Tibial nerve (tissue), 4 donors: Measurements from ENCODE around the gene KBTBD2. TPM values are rescaled to one million over a fixed set of nuclear protein-coding genes. Genes with fewer than 3 reads are reported as not detected.
"Not testable (repeated sequence)": the region's sequence is repeated elsewhere in the genome, so short reads cannot be mapped to it uniquely, and the experiment has no call there.

Experiments
- DNase-seq, 2 donors: peaks; one replicate each; pipeline ENCODE4 v3.0.0-alpha.2; 2019; ENCODE audit warnings: low spot score in 2 of 2
- H3K27ac ChIP-seq, 4 donors: fragments of 200-600 bp; sonication (generic) in 3 of 4; one replicate each; pipeline ENCODE4 v1.5.1; 2017 to 2019; ENCODE audit warnings: mild to moderate bottlenecking in 1 of 4
- H3K27me3 ChIP-seq, 2 donors: fragments of 200-600 bp; sonication (generic) in 1 of 2; one replicate each; pipeline versions ENCODE4 v1.5.1 to v1.6.0; 2017 to 2019
- H3K36me3 ChIP-seq, 3 donors: fragments of 200-600 bp; sonication (generic); one replicate each; pipeline ENCODE4 v1.5.1; 2018 to 2019
- H3K4me1 ChIP-seq, 4 donors: fragments of 200-600 bp; sonication (generic) in 3 of 4; one replicate each; pipeline ENCODE4 v1.5.1; 2017 to 2019
- H3K4me3 ChIP-seq, 4 donors: fragments of 200-600 bp; sonication (generic) in 3 of 4; one replicate each; pipeline ENCODE4 v1.5.1; 2017 to 2019; ENCODE audit warnings: mild to moderate bottlenecking in 1 of 4, moderate library complexity in 1 of 4
- H3K9me3 ChIP-seq, 4 donors: fragments of 200-600 bp; sonication (generic) in 3 of 4; one replicate each; pipeline ENCODE4 v1.5.1; 2017 to 2019
- EP300 ChIP-seq, 2 donors: sonication (generic); formaldehyde crosslinking; IDR thresholded peaks; one replicate each; pipeline ENCODE4 v1.6.1; 2017; ENCODE audit warnings: antibody characterized with exemption in 2 of 2, mild to moderate bottlenecking in 1 of 2
- POLR2A ChIP-seq, 2 donors: fragments of 450-650 bp; IDR thresholded peaks; one replicate each; pipeline ENCODE4 v1.6.1; 2017; ENCODE audit warnings: antibody characterized with exemption in 2 of 2, mild to moderate bottlenecking in 2 of 2, moderate library complexity in 2 of 2
- WGBS, 2 donors: methylation state at CpG; one replicate each; pipeline ENCODE4 v1.1.5; 2018; 5-methylcytosine and 5-hydroxymethylcytosine counted together
- total RNA-seq, 4 donors: library from RNA; depleted of rRNA; stranded (reverse); fragments of >200 nt; gene quantifications; one replicate each; pipeline ENCODE4 v1.1.0, GENCODE V29; 2016
- TF ChIP-seq, protein P1 (sequence below), 5 experiments: fragments of 200-600 bp in 3 of 5; fragments of 450-650 bp in 2 of 5; sonication (generic) in 3 of 5; IDR thresholded peaks; one replicate each; pipeline ENCODE4 v1.5.1; 2016 to 2019; ENCODE audit warnings: antibody characterized with exemption in 5 of 5, mild to moderate bottlenecking in 3 of 5, moderate library complexity in 2 of 5

KBTBD2 gene
- total RNA-seq, 4 donors from 2014 or later: 29.1 to 46.7 (median 42.7) TPM

DNA sequence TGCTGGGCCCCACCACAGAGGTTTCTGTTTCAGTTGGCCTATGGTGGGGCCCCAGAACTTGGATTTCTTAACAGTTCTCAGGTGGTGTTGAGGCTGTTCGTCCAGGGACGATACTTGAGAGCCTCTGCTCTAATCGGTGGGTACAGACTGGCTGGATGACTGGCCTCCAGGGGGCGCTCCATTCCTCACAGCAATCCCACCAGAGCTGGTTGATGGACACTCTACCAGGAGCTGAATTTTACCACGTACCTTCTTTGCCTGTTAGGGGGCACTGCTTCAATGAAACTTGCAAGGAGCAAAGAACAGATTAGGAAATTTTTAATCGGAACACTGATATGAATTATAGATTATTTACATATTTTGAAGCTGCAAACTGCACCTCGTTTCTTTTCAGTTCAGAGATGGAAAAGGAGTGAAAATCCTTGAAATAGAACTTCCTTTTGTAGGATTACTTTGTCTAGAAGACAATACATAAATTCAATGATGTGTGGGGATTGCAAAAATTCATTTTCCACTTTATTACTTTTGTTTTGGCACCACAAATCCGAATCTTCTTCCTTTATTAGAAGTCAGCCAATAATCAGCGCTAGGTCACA lies 44.8 kb downstream of the KBTBD2 start:
- no peaks in the 10 kb centered on the region for H3K27me3 ChIP-seq
- peaks cover 0 to 10% (median 0%) of the 10 kb centered on the region in 4 donors for H3K4me1 ChIP-seq
- 18 to 25% methylated on average over 9 of the region's 9 CpGs for WGBS, 2 donors
- H3K36me3 ChIP-seq: no peaks in the 10 kb centered on the region
- DNase-seq: peak; percentile 92 to 96
- peak overlapping the region in 1 of 4 donors; percentile 3 for H3K4me3 ChIP-seq
- TF ChIP-seq POLR2A (IDR thresholded peaks at IDR 0.05) (no peak), EP300 (IDR thresholded peaks at IDR 0.05) (peak in 1 of 2 donors; percentile 60)
- TF ChIP-seq, protein P1, sequence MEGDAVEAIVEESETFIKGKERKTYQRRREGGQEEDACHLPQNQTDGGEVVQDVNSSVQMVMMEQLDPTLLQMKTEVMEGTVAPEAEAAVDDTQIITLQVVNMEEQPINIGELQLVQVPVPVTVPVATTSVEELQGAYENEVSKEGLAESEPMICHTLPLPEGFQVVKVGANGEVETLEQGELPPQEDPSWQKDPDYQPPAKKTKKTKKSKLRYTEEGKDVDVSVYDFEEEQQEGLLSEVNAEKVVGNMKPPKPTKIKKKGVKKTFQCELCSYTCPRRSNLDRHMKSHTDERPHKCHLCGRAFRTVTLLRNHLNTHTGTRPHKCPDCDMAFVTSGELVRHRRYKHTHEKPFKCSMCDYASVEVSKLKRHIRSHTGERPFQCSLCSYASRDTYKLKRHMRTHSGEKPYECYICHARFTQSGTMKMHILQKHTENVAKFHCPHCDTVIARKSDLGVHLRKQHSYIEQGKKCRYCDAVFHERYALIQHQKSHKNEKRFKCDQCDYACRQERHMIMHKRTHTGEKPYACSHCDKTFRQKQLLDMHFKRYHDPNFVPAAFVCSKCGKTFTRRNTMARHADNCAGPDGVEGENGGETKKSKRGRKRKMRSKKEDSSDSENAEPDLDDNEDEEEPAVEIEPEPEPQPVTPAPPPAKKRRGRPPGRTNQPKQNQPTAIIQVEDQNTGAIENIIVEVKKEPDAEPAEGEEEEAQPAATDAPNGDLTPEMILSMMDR (IDR thresholded peaks at IDR 0.05): peak; percentile 84 to 93 (median 88)
- H3K27ac ChIP-seq: no peak overlapping the region
- H3K9me3 ChIP-seq: no peaks in the 10 kb centered on the region

DNA sequence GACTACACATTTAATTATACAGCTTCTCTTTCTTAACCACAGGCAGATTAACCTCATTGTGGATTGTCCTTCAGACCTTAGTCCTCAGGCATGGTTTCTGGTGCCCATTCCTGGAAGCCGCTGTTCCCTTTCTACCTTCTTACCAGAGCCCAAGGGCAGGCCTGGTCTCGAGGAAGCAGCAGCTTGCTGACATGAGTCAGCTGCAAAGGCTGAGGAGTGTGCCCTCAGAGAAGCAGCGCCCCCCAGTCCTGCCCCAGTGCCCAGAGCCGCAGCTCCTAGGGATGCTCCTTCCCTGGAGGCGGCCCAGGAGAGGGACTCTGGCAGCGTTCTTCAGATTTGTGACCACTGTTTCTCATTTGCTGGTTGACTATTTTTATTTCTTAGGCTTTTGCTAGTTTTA lies 46.8 kb downstream of the KBTBD2 start:
- H3K27me3 ChIP-seq, H3K36me3 ChIP-seq, H3K4me1 ChIP-seq, H3K4me3 ChIP-seq, H3K27ac ChIP-seq, DNase-seq, H3K9me3 ChIP-seq: not testable (repeated sequence)
- WGBS, 2 donors: 81 to 84% methylated on average over 6 of the region's 6 CpGs

DNA sequence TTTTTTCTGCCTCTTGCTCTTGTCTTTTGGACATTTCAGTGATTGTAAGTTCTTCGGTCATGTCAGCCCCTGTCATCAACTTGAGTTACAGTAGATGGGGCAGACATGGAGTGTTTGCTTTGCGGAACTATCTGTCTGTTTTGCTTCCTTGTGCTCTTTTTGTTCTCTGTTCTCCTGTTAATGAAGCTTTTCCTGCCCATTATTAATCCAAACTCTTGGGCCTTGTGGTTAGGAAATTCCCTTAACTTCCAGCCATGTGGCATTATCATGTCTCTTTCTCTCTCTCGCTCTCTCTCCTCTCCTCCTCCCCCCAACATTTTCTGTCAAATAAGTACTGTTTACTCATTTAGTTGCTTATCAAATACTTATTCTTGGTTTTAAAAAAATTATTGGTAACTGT lies 47.8 kb downstream of the KBTBD2 start:
- not testable (repeated sequence) for H3K9me3 ChIP-seq, H3K4me1 ChIP-seq, H3K4me3 ChIP-seq, H3K27me3 ChIP-seq, DNase-seq, H3K27ac ChIP-seq, H3K36me3 ChIP-seq
- 73 to 82% methylated on average over 3 of the region's 3 CpGs for whole genome bisulfite sequencing, 2 donors

DNA sequence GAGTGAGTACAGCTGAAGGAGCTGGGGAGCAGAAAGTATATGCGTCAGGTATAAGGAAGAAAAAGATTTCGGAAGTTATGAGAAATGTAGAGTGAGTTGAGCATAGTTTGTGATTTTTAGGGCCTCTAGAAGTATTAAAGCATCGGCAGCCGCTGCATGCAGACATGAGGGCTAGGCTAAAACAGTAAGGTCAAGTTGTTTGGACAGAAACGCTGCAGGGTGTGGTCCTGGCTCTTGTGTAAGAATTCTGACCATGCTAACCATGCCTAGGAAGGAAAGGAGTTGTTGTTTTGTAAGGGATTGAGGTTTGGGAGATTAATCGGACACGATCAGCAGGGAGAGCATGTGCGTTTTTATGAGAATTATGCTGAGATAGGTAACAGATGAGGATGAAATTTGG lies 51.7 kb downstream of the KBTBD2 start:
- H3K4me1 ChIP-seq, H3K9me3 ChIP-seq, H3K27me3 ChIP-seq, H3K4me3 ChIP-seq, H3K27ac ChIP-seq, H3K36me3 ChIP-seq: not testable (repeated sequence)
- DNase-seq: peak in 1 of 2 donors; percentile 36
- WGBS, 2 donors: 65 to 71% methylated on average over 8 of the region's 8 CpGs

DNA sequence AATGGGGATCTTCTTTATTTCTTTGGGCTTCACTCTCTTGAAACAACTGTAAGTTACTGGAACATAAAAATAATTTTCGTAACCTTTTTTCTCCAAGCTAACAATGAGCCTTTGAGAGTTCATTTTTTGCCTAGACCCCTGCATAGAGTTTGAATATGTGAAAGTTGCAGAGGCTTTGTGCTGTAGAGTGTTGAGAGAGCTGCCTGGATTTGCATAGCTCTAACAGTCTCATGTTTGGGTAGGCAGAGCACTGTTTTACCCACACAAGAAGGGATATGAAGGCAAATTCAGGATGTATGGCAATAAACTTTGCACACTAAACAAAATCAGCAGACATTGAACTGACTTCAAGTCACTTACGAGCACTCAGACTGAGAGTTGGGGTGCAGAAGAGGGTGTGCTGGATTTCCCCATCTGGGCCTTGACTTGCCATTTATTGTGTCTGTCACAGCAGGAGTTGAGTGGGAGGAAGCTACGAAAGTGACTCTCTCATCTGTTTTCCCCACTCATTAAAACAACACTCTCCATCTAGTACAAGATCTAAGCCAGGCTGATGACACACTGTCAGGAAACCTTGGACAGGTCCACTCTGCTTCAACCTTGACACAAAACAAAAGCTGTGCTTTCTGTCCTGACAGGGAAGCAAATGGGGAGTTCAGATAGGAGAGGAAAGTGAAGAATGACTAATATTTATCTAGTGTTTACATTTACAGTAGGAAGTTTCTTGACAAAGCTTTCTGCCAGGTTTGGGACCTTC lies 62.4 kb downstream of the KBTBD2 start:
- H3K27ac ChIP-seq, H3K9me3 ChIP-seq, DNase-seq, H3K4me3 ChIP-seq, H3K4me1 ChIP-seq, H3K36me3 ChIP-seq, H3K27me3 ChIP-seq: not testable (repeated sequence)
- WGBS, 2 donors: 62 to 77% methylated on average over 1 of the region's 3 CpGs

Other genes with a start within 250 kb of the KBTBD2 start
- 100 to 1,000 TPM; 262 to 522 (median 320) TPM for gene FKBP9, start 65.7 kb upstream of the KBTBD2 start, total RNA-seq
- 10 to 100 TPM; 18.6 to 41.3 (median 26.8) TPM for gene NT5C3A, start 171.0 kb upstream of the KBTBD2 start, total RNA-seq
- 10 to 100 TPM in 3 of 4 donors, 1 to 10 TPM in 1; 7.5 to 22.9 (median 16.9) TPM for gene RP9, start 217.6 kb upstream of the KBTBD2 start, total RNA-seq
- gene BBS9, start 237.8 kb upstream of the KBTBD2 start, total RNA-seq: 10 to 100 TPM; 22.0 to 72.5 (median 35.9) TPM